Keratinocyte (primary cell): ENCODE measurements around the gene NDUFAF2. TPM values are rescaled to one million over a fixed set of nuclear protein-coding genes. Genes with fewer than 3 reads are reported as not detected.

Source experiments
- DNase-seq: peaks from one replicate; pipeline ENCODE4 v3.0.0-alpha.2; 2011; ENCODE audit warnings: low read depth, missing footprints, low spot score
- FAIRE-seq: peaks from 2 replicates; lab custom pipeline; 2011; peaks lifted over from hg19 to GRCh38; lab: Jason Lieb, UNC
- H2AFZ ChIP-seq: 2 replicates; pipeline ENCODE4 v1.6.0; 2012; ENCODE audit warnings: low read length, control low read depth, inconsistent platforms; ENCODE audit not compliant: control insufficient read depth
- H3K27ac ChIP-seq: 2 replicates; pipeline ENCODE4 v1.5.1; 2011; ENCODE audit warnings: low read length; ENCODE audit not compliant: control insufficient read depth, insufficient read depth
- H3K27me3 ChIP-seq: 3 replicates; pipeline ENCODE4 v1.6.0; 2011; ENCODE audit warnings: low read length; ENCODE audit not compliant: control insufficient read depth, insufficient read depth; ENCODE audit errors: extremely low read depth
- H3K36me3 ChIP-seq, 2 experiments: 2 replicates in 1 of 2; 3 replicates in 1 of 2; pipeline ENCODE4 v1.5.1; 2011; ENCODE audit warnings: low read length in 2 of 2, mild to moderate bottlenecking in 1 of 2; ENCODE audit not compliant: control insufficient read depth in 2 of 2, insufficient read depth in 2 of 2; ENCODE audit errors: extremely low read depth in 1 of 2
- H3K4me1 ChIP-seq: 3 replicates; pipeline ENCODE4 v1.5.1; 2011; ENCODE audit warnings: low read length; ENCODE audit not compliant: control insufficient read depth, insufficient read depth; ENCODE audit errors: extremely low read depth
- H3K4me2 ChIP-seq: 3 replicates; pipeline ENCODE4 v1.6.0; 2011; ENCODE audit warnings: low read depth, low read length; ENCODE audit not compliant: control insufficient read depth, insufficient read depth; ENCODE audit errors: extremely low read depth
- H3K4me3 ChIP-seq, 3 experiments: fragments of 200-600 bp in 1 of 3; sonication (generic) in 1 of 3; 2 replicates in 2 of 3; 3 replicates in 1 of 3; pipeline ENCODE4 v1.5.1; 2011 to 2016; ENCODE audit warnings: low read length in 3 of 3, mild to moderate bottlenecking in 3 of 3, control low read depth in 2 of 3, inconsistent platforms in 1 of 3, low read depth in 1 of 3, mixed read lengths in 1 of 3, mixed run types in 1 of 3, moderate library complexity in 1 of 3; ENCODE audit not compliant: control insufficient read depth in 2 of 3, insufficient read depth in 2 of 3; ENCODE audit errors: extremely low read depth in 1 of 3
- H3K79me2 ChIP-seq: 2 replicates; pipeline ENCODE4 v1.6.0; 2012; ENCODE audit warnings: low read length; ENCODE audit not compliant: control insufficient read depth, insufficient read depth
- H3K9ac ChIP-seq: 3 replicates; pipeline ENCODE4 v1.6.0; 2011; ENCODE audit warnings: low read length; ENCODE audit not compliant: control insufficient read depth, insufficient read depth; ENCODE audit errors: extremely low read depth
- H3K9me1 ChIP-seq: 3 replicates; pipeline ENCODE4 v1.6.0; 2011; ENCODE audit warnings: low read length; ENCODE audit not compliant: control insufficient read depth, insufficient read depth; ENCODE audit errors: extremely low read depth
- H3K9me3 ChIP-seq: 2 replicates; pipeline ENCODE4 v1.5.1; 2012; ENCODE audit warnings: low read depth, low read length; ENCODE audit not compliant: control insufficient read depth
- H4K20me1 ChIP-seq: 3 replicates; pipeline ENCODE4 v1.6.0; 2011; ENCODE audit warnings: low read length; ENCODE audit not compliant: control insufficient read depth, insufficient read depth; ENCODE audit errors: extremely low read depth
- EZH2 ChIP-seq: IDR thresholded peaks from one replicate; pipeline ENCODE4 v1.6.1; 2012; ENCODE audit warnings: inconsistent platforms, mild to moderate bottlenecking, low read length, moderate library complexity
- dilution Hi-C: fragments of 300-500 bp; cut with MboI; formaldehyde crosslinking; loops from one replicate; pipeline ENCODE4 v1.7.0; 2020; ENCODE audit warnings: low sequenced_read_pairs; ENCODE audit not compliant: extremely low pct_ligation_motif_present
- polyA plus RNA-seq, 5 experiments: library from polyadenylated mRNA; depleted of rRNA in 3 of 5; stranded (reverse) in 3 of 5; stranded (forward) in 1 of 5; unstranded in 1 of 5; fragments of >200 nt; gene quantifications; 1 replicate in 1 of 5; 2 replicates in 3 of 5; 3 replicates in 1 of 5; pipeline versions ENCODE4 v1.2.1 to v1.2.3, GENCODE V29; 2011 to 2012; ENCODE audit warnings: missing spikeins in 2 of 5, low read depth in 1 of 5, low replicate concordance in 1 of 5
- TF ChIP-seq, protein P1 (sequence below), 3 experiments: IDR thresholded peaks in 1 of 3; conservative IDR thresholded peaks in 1 of 3; optimal IDR thresholded peaks in 1 of 3; 2 replicates in 2 of 3; 3 replicates in 1 of 3; pipeline versions ENCODE3 to v1.5.1; 2011; ENCODE audit warnings: low read length in 3 of 3, mild to moderate bottlenecking in 3 of 3, moderate library complexity in 2 of 3, control low read depth in 1 of 3, inconsistent platforms in 1 of 3; ENCODE audit not compliant: insufficient read depth in 2 of 3; ENCODE audit errors: extremely low read depth in 1 of 3

NDUFAF2 gene
- polyA plus RNA-seq, 1 donor (not counting 4 experiments of a cell fraction or from before 2014, with no cell fraction given), result 62.3 TPM

DNA sequence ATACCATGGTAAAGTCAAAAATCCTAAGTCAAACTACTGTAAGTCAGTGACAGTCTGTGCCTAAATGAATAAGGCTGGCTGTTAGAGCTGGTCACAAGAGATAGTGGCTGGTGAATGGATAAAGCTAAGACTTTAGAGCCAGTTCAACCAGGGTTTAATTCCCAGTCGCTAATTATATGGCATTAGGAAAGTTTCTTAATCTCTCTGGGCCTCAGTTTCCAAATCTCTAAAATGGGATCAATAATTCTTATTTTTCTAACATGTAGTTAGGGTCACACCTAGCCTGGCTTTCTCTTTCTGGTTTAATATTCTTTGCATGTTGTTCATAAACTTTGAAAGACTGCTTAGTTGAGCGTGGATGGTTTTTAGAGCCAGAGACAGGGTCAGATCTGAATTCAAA, 152.5 kb downstream of the NDUFAF2 start:
- FAIRE-seq (no peak), DNase-seq (no peak)
- H3K79me2 ChIP-seq, result no peaks in the 10 kb centered on the region
- no peaks in the 10 kb centered on the region for H3K9me1 ChIP-seq
- no peaks in the 10 kb centered on the region for H3K4me1 ChIP-seq
- H3K9me3 ChIP-seq, result no peaks in the 10 kb centered on the region
- TF ChIP-seq, protein P1, sequence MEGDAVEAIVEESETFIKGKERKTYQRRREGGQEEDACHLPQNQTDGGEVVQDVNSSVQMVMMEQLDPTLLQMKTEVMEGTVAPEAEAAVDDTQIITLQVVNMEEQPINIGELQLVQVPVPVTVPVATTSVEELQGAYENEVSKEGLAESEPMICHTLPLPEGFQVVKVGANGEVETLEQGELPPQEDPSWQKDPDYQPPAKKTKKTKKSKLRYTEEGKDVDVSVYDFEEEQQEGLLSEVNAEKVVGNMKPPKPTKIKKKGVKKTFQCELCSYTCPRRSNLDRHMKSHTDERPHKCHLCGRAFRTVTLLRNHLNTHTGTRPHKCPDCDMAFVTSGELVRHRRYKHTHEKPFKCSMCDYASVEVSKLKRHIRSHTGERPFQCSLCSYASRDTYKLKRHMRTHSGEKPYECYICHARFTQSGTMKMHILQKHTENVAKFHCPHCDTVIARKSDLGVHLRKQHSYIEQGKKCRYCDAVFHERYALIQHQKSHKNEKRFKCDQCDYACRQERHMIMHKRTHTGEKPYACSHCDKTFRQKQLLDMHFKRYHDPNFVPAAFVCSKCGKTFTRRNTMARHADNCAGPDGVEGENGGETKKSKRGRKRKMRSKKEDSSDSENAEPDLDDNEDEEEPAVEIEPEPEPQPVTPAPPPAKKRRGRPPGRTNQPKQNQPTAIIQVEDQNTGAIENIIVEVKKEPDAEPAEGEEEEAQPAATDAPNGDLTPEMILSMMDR (optimal IDR thresholded peaks at IDR 0.05 in 1 of 3, IDR thresholded peaks at IDR 0.05 in 1 of 3, conservative IDR thresholded peaks at IDR 0.05 in 1 of 3; ENCODE audit: extremely low read depth in 1 of 3, insufficient read depth in 2 of 3, low read length in 3 of 3), result no peak
- TF ChIP-seq EZH2, result no peak
- H3K27ac ChIP-seq, result no peak overlapping the region
- no peak overlapping the region for H3K9ac ChIP-seq
- H4K20me1 ChIP-seq, result no peaks in the 10 kb centered on the region
- H3K27me3 ChIP-seq, result no peaks in the 10 kb centered on the region
- no peak overlapping the region for H2AFZ ChIP-seq
- dilution Hi-C loops, result no loop called here
- H3K4me3 ChIP-seq, result no peak overlapping the region
- H3K4me2 ChIP-seq, result no peak overlapping the region
- peaks cover 0 to 1% of the 10 kb centered on the region in 2 experiments for H3K36me3 ChIP-seq

DNA sequence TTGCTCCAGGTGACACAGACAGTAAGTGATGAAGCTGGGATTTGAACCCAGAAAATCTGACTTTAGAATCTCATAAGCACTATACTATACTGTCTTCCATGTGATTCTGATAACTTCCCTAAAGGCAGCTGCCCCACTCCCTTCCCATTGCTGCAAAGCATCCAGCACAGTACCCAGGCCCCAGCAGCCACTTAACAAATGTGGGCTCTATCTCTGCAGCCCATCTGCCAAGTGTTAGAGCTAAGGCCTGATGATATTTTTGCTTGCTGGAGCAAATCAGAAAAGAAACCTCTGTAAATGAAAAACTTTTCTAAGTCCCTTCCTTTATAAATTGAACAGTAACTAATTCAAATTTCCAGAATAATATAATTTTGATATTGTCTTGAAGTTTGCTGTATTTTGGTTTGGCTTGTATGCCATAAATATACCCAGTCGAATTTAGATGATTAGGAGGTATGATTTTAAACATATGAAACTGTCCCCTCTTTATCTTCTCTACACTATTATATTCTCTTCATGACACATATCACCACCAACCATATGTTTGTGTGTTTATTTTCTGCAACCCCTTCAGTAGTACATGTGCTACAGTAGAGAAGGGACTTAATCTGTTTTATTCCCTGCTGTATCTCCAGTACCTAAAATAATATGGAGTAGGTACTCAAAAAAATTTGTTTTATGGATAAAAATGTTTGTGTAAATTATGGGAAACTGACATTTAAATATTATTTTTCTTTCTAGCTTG, 153.4 kb downstream of the NDUFAF2 start:
- TF ChIP-seq EZH2, result no peak
- TF ChIP-seq, protein P1 (optimal IDR thresholded peaks at IDR 0.05 in 1 of 3, IDR thresholded peaks at IDR 0.05 in 1 of 3, conservative IDR thresholded peaks at IDR 0.05 in 1 of 3; ENCODE audit: extremely low read depth in 1 of 3, insufficient read depth in 2 of 3, low read length in 3 of 3), result no peak
- H4K20me1 ChIP-seq, result no peaks in the 10 kb centered on the region
- H3K79me2 ChIP-seq, result no peaks in the 10 kb centered on the region
- H3K4me1 ChIP-seq, result no peaks in the 10 kb centered on the region
- no peak overlapping the region for H3K4me3 ChIP-seq
- H3K9me3 ChIP-seq, result no peaks in the 10 kb centered on the region
- H3K4me2 ChIP-seq, result no peak overlapping the region
- DNase-seq (no peak), FAIRE-seq (no peak)
- H2AFZ ChIP-seq, result no peak overlapping the region
- H3K27ac ChIP-seq, result no peak overlapping the region
- H3K9me1 ChIP-seq, result no peaks in the 10 kb centered on the region
- peaks cover 0 to 1% of the 10 kb centered on the region in 2 experiments for H3K36me3 ChIP-seq
- dilution Hi-C loops, result no loop called here
- H3K9ac ChIP-seq, result no peak overlapping the region
- no peaks in the 10 kb centered on the region for H3K27me3 ChIP-seq
